GM21381 (cell line): Measurements from ENCODE around the gene OR4C12.
"Not testable (repeated sequence)": the region's sequence is repeated elsewhere in the genome, so short reads cannot be mapped to it uniquely, and the experiment has no call there.

Experiments
- ATAC-seq: cut with Tn5 transposase; IDR thresholded peaks from one replicate; pipeline ENCODE4 v1.9.1; 2021; ENCODE audit warnings: mild to moderate bottlenecking, moderate library complexity; ENCODE audit not compliant: unreplicated experiment

OR4C12 gene

GRCh38 chr11:49982435-49982834 lies at the start of gene OR4C12:
OR4C12 (minus strand) TSS chr11:49982535; CDS start chr11:49982501, 34 bp downstream.
- ATAC-seq, result not testable (repeated sequence)

- no peak for ATAC-seq
Observed at GRCh38 chr11:50030193-50030592, 47.9 kb upstream of the OR4C12 start.

- no peak for ATAC-seq
Observed at GRCh38 chr11:49995565-49995964, 13.2 kb upstream of the OR4C12 start.

- ATAC-seq, result not testable (repeated sequence)
Observed at GRCh38 chr11:49973439-49973838, 8.9 kb downstream of the OR4C12 start.

GRCh38 chr11:49952091-49952490 lies 30.2 kb downstream of the OR4C12 start, which contains the start of gene OR4C13:
OR4C13 (plus strand) TSS chr11:49952391; CDS start chr11:49952423, 32 bp downstream.
- no peak for ATAC-seq

GRCh38 chr11:49948701-49949100 lies 33.6 kb downstream of the OR4C12 start:
- not testable (repeated sequence) for ATAC-seq
